Ishikawa (cell line): Measurements from ENCODE around the gene NCKAP1.

Source experiments
- CEBPB ChIP-seq: IDR thresholded peaks from 2 replicates; pipeline ENCODE4 v1.6.1; 2012
- CREB1 ChIP-seq: IDR thresholded peaks from 2 replicates; pipeline ENCODE4 v1.6.1; 2012; ENCODE audit warnings: low read depth
- EGR1 ChIP-seq: IDR thresholded peaks from 2 replicates; pipeline ENCODE4 v1.6.1; 2012
- EP300 ChIP-seq: IDR thresholded peaks from 2 replicates; pipeline ENCODE4 v1.6.1; 2012; ENCODE audit warnings: borderline replicate concordance
- FOXM1 ChIP-seq: IDR thresholded peaks from 2 replicates; pipeline ENCODE4 v1.6.1; 2012; ENCODE audit warnings: low read depth, borderline replicate concordance
- RAD21 ChIP-seq: IDR thresholded peaks from 2 replicates; pipeline ENCODE4 v1.6.1; 2012; ENCODE audit warnings: low read depth
- REST ChIP-seq: IDR thresholded peaks from 2 replicates; pipeline ENCODE4 v1.6.1; 2012; ENCODE audit warnings: low read depth, mild to moderate bottlenecking
- TAF1 ChIP-seq: IDR thresholded peaks from 2 replicates; pipeline ENCODE4 v1.6.1; 2012; ENCODE audit warnings: low read depth, mild to moderate bottlenecking
- TCF12 ChIP-seq: IDR thresholded peaks from 2 replicates; pipeline ENCODE4 v1.6.1; 2012; ENCODE audit warnings: low read depth
- TEAD4 ChIP-seq: IDR thresholded peaks from 2 replicates; pipeline ENCODE4 v1.6.1; 2012
- USF1 ChIP-seq: IDR thresholded peaks from 2 replicates; pipeline ENCODE4 v1.6.1; 2012
- YY1 ChIP-seq: IDR thresholded peaks from 2 replicates; pipeline ENCODE4 v1.6.1; 2012; ENCODE audit warnings: low read depth

- TF ChIP-seq RAD21 (no peak), USF1 (no peak), EP300 (no peak), TCF12 (no peak), EGR1 (no peak), YY1 (no peak), CREB1 (no peak), REST (no peak), FOXM1 (no peak), CEBPB (no peak), TAF1 (no peak), TEAD4 (no peak)
Measured at GRCh38 chr2:183014005-183014404, 24.3 kb downstream of the NCKAP1 start.
